H1 (cell line): ENCODE data around the gene IQCN.

ENCODE experiments used
- FOSL1 ChIP-seq: IDR thresholded peaks from 2 replicates; pipeline ENCODE4 v1.6.1; 2011; ENCODE audit warnings: mild to moderate bottlenecking, low read depth, low read length, moderate library complexity; ENCODE audit not compliant: insufficient read depth
- POLR2AphosphoS5 ChIP-seq: IDR thresholded peaks from 2 replicates; pipeline ENCODE4 v1.6.1; 2011; ENCODE audit warnings: low read depth, low read length
- TF ChIP-seq, protein P1 (sequence below), 3 experiments: IDR thresholded peaks; 1 replicate in 2 of 3; 2 replicates in 1 of 3; pipeline versions ENCODE4 v1.5.1 to v1.6.1; 2011; ENCODE audit warnings: low read length in 3 of 3, mild to moderate bottlenecking in 3 of 3, inconsistent platforms in 2 of 3, low read depth in 1 of 3, moderate library complexity in 1 of 3; ENCODE audit not compliant: insufficient read depth in 1 of 3; ENCODE audit errors: control extremely low read depth in 1 of 3

DNA sequence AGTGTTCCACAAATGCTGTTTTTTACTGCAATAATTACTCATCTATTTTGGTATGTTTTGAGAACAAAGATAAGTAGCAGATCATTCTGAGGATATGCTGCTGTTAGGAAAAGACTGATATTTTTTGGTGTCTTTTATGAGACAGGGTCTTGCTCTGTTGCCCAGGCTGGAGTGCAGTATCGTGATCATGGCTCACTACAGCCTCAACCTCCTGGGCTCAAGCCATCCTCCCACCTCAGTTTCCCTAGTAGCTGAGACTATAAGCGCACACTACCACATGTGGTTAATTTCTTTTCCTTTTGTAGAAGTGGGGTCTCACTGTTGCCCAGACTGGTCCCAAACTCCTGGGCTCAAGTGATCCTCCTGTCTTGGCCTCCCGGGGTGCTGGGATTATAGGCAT lies 39.1 kb upstream of the IQCN start:
- TF ChIP-seq POLR2AphosphoS5 (no peak), FOSL1 (no peak)
- TF ChIP-seq, protein P1, sequence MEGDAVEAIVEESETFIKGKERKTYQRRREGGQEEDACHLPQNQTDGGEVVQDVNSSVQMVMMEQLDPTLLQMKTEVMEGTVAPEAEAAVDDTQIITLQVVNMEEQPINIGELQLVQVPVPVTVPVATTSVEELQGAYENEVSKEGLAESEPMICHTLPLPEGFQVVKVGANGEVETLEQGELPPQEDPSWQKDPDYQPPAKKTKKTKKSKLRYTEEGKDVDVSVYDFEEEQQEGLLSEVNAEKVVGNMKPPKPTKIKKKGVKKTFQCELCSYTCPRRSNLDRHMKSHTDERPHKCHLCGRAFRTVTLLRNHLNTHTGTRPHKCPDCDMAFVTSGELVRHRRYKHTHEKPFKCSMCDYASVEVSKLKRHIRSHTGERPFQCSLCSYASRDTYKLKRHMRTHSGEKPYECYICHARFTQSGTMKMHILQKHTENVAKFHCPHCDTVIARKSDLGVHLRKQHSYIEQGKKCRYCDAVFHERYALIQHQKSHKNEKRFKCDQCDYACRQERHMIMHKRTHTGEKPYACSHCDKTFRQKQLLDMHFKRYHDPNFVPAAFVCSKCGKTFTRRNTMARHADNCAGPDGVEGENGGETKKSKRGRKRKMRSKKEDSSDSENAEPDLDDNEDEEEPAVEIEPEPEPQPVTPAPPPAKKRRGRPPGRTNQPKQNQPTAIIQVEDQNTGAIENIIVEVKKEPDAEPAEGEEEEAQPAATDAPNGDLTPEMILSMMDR (IDR thresholded peaks at IDR 0.05; ENCODE audit: control extremely low read depth in 1 of 3, insufficient read depth in 1 of 3, low read depth in 1 of 3, low read length in 3 of 3), result no peak
